ENCODE data around the gene TRA2B.

Gene TRA2B

DNA sequence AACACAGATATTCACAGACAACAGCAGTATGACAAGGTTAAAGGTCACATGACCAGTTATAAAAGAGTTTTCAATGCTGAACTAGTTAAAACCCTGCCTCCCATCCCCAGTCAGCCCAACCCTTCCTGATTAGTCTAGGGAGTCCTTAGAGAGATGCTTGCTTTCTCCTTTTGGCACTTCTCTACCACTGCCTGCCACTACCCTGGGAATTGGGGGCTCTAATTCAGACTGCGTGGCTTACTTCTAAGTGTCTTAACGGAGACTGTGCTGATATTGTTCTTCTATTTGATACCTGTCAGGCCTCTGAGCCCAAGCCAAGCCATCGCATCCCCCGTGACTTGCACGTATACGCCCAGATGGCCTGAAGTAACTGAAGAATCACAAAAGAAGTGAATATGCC is 11.7 kb upstream of the TRA2B start:
- DNase-seq, result no peak

DNA sequence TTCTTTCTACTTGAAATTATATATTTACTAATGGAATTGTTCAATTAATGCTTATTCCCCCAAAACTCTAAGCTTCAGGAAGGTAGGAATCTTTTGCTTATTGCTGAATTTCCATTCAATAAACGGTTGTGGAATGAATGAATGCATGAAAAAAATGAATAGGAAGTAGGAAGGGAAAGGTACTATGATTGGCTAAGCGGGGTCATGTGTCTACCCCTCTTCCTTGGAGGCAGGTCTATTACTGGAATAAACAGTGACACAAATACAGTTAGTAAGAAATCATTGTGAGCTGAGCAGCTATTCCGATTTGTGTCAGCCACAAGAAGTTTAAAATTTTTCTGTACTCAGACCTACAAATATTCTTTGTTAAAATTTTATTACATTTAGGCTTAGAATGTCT is 10.5 kb upstream of the TRA2B start:
- DNase-seq, result no peak

DNA sequence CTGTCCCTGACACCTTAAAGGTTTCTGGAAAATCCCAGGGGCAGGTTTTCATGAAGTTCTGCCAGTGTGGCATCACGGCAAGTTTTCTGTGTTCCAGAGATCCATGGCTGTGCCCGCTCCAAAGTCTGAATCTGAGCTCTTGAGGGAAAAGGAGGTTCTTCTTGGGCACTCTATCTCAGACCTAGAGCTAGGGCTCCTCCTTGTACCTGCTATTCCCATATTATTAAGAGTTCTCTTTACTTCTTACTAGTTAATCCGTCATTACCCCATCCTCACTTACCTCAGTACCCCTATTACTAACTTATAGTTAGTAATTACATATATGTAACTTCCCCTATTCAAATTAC is 5.9 kb upstream of the TRA2B start:
- no peak for DNase-seq

DNA sequence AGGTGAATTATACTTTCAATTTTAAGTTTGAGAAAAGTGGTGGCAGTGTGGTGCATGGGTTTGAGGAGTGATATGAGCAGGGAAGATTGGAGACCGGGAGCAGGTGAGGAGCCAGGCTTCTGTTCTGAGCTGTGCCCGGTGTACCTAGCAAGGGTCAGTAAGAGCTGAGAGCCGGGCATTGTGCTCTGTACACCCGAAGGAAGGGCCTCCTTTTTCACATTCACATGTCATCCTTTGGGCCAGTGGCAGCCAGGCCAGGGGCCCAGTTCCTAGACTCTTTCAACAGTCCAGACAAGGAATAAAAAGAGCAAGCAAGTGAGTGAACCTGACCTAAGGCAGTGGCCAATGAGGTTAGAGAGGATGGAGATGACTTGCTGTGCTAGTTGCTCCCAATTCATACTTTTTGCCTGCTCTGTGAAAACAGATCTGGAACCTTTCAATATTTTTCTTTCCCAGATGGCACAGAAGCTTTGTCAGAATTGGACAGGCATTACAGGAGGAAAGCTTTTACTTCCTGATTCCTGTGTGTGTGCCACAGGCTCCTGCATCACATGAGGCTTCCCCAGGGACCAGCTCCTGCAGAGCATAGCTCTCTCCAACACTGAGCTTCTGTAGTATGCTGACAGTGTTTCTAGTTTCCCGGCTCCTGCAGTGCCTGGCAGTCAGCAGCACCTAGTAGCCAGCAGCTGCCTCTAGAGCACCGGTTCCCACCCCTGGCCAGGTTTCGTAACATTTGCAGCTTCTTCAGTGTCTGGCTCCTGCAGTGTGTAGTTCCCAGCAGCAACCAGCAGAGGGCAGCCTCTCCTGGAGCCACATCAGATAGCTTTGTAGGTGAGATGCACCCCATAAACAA is 5.3 kb upstream of the TRA2B start:
- peak; percentile 74 for DNase-seq

DNA sequence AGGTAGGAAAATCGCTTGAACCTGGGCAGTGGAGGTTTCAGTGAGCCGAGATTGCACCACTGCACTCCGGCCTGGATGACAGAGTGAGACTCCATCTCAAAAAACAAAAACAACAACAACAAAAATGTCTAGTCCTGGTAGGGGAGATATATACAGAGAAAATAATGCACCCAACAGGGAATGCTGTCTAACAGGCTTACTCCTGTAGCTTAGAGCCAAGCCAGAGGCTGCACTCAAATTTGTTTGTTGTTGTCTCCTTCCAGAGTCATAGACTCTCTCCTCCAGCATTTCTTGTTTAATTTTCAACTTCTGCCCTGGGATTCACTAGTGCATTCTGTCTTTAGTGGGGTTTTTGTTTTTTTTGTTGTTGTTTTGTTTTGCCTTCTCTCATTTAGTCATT is 4.6 kb upstream of the TRA2B start:
- no peak for DNase-seq

DNA sequence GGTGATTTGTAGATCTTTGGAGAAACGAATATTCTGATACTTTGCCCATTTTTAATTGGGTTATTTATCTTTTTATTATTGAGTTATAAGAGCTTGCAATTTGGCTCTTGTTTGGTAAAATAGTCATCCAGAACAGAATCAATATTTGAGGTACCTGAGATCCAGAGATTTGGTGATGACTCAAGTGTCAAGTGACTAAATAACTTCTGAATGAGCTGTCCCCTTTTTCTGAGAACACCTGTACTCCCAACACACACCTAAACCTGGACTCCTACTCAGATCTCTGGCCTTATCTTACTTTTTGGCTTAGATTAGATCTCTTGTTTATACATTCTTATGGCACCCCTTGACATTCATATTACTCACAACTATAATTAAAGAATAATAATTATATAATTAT is 3.1 kb upstream of the TRA2B start:
- DNase-seq, result no peak

DNA sequence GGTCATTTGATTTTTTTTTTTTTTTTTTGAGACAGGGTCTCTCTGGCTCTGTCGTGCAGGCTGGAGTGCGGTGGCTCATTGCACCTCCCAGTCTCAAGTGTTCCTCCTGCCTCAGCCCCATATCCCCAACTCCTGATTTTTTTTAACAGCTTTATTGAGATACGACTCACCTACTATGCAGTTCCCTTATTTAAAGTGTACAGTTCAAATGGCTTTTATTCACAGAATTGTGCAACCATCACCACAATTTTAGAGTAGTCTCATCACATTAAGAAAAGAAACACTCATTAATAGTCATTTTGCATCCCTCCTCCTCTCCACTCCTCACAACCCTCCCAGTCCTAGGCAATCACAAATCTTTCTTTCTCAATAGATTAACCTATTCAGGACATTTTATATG is 1.9 kb upstream of the TRA2B start:
- DNase-seq, result no peak

DNA sequence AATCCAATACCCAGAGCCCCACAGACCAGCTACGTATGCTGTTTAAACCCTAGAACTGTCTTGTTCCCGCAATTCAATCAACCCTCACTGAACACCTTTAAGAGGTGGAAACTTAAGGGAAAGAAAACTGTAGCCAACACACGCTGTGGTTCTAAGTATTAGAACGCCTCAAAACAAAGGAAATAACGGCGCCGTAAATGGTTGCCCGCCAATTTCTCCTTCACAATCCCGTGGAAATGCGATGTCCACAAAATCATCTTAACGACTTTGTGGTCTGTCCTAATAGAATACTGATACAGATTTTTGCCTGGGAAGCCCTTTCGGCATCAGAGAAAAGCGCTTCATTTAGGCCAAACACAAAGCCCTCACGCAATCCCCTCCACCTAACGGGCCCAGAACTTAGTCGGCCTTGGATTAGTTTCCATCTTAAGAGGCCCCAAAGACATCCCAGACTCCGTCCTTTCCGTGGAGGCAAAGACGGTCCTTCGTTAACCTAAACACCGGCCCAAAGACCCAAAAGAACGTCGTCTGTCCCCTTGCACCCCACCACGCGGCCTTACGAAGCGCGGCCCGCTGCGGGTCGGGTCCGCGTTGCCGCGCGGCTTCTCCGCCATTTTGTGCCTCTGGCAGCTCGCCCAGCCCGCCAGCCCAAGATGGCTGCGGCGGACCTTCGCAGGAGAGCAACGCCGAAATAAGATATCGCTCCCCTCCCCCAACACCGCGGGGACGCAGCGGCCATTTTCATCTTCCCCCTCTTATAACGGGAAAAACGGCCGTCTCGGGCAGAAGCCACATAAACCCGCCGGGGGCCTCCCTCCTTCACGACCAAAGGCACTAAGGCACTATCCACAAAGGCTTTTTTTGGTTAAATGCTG is 763 bp downstream of the TRA2B start:
- DNase-seq, result peak; percentile 62

DNA sequence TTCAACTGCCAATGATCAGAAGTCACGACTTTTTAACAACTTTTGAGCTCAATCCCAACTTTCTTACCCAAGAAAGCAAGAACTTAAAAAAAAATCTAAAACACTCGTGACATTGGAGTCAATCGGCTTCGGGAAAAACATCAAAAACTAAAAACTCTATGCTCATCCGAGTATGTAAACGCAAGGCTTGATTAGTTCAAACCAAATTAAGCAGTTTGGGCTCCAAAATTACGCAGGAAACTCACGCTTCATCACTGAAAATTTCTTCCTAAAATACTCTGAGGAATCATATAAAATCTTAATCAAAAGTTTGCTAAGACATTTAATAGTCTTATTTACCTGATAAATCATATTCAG is 1.6 kb downstream of the TRA2B start:
- DNase-seq, result no peak

DNA sequence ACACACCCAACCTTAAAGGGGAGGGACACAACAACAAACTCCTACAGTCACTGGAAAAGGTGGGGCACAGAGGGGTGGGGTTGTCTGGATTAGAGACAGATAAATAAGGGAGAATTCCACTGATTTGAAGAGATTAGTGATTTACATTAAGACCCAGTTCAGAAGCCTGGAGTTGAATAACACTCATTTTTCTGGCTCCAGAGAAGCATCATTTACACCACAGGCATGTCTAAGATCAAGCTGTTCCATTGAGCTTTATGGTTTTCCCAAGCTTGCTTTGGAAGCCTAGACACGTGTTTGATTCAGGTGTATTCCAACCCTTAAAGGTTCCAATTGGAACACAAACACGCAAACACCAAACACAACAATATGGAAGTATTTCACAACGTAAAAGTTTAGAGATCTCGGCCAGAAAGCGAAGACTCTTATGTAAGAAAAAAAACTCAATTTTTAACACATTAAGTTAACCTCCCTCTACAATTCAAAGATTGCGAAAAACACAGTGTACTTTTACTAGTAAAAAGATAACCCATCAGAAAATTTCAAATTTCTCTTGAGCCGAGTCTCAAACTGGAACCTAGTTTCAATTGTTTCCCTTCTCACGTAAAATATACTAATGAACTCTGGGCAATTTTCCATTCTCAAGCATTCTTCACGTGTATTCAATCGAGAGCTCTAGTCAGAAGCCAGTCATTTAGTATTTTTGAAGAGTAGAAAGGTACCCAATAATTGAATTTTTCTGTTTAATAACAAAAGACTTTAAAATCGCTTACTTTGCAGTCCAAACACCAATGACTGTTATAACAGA is 2.1 kb downstream of the TRA2B start:
- no peak for DNase-seq

DNA sequence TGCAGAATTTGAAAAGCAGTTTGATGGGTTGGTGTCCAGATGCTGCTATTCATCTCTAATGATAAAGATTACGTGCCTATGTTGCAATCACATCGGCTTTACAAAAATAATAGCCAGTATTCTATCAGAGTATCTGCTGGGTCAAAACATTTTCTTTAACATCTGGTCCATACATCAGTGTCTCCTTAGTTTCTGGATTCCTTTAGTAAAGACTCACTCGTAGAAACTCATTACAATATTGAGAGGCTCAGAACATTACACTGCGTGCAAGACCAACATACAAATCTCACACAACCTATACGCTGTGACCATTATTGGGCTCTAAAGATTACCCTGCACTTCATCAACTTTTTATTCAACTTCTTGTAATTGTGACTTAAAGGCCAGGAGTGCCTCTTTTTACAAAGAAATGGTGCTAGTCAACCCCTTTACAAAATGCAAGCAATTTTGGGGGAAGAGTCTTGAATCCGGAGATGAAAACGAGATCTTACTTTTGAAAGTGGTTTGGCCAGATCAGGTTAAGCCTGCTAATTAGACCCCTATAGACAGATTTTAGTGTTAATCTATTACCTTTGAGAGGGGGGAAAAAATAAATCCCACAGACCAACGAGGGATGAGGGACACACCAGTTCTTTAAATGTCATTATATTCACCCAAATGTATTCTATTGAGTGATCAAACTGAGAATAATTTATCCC is 2.9 kb downstream of the TRA2B start:
- DNase-seq, result no peak

DNA sequence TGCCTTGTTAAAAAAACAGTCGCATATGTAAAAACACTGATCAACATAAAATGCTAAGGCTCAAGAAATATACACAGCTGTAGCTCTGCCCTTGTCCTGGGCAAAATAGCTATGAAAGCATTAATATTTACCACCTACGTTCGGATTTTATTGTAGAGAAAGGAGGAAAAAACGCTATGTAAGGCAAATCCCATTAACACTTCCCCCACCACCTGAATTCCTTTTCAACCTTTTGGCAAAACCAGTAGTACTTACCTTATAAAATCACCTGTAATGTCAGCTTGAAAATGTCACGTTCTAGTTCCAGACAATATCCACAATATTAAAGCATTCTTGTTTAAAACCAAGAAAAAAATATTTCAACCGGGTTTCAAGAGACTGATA is 3.6 kb downstream of the TRA2B start:
- DNase-seq, result no peak

DNA sequence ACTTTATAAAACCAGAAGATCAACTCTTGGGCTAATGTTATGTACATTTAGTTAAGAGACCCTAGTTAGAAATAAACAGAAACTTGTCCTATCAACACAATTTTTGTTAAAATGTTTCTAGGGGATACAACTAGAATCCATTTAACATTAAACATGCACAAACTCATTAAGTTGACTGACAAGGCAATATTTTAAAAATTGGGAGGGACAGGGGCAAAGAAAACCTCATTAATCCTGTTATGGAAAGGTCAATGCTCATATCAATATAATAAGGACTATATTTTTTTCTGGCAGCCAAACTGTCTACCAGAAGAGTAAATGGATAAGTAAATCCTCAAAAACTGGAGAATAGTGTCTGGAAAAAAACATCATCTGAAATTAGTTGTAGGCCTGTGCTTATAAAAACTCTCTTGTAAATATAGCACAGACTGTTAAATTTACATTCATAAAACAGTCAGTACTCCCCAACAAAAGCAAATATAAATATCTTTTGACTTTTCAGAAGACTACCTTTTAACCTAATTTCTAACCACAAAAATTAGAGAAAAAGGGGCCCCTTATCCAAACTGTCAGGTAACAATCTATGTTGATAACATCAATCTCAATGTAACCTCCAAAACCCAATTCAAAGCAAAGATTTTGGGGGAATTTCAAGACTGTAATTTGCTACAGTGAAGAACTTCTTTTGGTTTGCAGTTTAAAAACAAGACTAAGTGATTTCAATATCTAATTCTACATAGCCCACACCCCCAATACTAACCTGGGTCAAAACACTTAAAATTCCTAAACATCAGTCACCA is 4.2 kb downstream of the TRA2B start:
- no peak for DNase-seq

DNA sequence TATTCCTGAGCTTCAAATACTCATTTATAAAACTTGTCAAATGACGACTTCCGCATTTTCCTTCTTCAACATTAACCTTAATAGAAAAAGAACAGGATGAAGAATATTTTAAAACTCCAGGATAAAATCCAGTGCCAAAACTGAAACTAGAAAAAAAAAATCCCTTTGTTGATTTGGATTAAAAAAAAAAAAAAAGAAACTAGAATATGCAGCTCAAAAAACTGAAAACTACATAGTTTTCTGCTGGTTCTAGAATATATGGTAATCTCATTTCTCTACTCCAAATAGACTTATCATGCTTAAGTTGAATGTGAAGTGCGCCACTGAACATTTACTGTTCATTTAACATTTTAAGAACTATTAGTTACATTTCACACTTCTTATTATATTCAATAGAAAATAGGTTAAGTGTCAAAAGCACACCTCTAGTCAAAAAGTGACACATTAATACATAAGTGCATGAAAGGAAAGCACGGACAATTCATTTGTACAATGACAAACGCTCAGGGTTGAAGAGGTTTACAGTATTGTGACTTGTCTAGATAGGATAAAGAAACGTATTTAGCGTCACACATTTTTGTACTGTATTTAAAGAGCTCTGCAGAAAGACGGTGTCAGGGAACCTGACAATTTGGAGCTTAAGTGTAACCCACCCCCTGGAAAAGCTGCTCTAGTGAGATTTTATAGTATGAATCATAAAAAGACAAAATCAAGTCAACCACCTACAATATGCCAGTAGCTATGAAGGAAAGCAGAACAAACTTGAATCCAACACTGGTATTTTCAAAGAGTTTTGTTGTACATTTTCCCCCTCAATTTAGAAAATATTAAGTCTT is 5.8 kb downstream of the TRA2B start:
- DNase-seq, result no peak

DNA sequence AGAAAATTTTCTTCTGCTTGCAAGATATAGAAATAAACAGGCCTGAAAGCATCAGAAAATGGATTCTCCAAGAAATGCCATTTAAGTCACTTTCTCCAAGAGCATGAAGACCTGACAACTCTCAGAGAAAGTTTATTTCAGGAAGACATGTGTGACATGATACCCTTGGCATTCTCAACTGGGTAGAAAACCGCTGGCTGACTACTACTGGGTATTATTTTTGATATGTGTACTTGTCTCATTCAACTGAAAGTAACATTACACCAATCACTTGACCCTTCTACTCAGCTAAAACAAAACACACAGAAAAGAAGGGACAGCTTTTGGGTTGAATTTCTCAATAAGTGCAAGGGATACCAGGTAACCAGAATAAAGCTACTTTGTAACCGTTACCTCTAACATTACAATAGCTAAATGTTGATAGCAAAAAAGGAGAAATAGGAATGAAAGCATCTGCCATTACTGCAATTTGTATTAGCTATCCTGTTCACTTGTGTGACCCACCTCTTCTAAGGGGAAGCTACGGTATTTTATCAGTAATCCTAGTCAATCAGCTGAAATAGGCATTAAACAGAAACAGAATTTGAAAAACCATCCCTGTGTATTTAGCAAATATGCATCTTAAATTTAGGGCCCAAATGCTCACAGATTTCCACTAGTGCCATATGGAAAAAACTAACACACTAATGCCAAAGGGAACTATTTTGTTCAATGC is 7.3 kb downstream of the TRA2B start:
- no peak for DNase-seq

DNA sequence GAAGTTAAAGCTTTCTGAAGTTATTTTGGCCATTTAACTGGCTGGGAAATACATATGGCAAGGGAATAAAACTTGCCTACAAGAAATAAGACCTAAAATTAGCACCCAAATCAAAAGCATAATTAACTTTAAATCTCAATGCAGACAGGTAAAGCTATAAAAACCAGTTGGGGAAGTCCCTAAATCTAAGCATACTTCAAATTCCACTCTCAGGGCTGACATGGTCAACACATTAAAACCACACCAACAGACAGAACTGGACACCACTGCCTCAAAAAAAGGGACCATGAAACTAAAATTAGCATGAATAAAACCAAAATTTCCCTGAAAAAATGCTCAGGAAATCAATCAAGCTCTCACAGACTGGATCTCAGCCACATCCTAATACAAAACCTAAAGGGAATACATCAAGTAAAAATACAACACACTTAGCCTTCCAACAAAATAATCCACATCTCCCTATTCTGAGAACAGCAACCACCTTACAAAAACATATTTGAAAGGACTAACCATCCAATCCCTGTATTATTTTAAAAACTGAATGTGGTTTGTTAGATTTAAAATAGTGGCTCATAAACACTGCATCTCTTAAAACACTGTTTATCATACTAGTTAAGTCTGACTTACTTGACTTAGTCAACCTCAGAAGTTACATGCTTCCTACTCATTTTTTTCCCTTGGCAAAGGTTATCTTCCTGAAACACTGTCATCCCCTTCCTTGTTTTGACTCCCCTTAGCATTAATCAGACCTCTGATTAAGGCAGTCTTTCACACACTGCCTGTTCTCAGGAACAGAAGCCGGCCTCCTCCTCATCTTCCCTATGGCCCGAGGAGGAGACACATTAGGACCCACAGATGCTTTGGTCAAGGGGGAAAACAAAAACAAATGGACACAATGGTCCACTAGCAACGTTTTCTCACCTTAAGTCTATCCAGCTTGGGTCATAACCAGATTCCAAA is 8.3 kb downstream of the TRA2B start:
- DNase-seq, result no peak

DNA sequence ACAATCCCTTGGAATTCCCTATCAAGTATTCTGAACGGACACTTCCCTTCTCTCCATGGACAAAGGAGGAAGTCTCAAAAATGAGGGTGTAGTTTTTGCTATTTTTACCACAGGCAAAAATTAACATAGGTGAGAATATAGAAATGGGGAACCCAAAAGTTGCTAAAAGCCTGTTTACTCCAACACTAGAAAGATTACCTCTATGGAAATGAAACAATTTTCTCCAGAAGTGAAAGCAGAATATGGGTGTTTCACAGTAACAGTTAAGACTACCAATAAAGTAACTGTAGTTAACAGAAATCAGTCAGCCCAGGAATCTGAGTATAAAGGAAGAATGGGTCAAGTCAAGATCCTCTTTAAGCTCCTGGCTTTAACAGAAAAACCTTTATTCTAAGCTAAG is 9.3 kb downstream of the TRA2B start:
- DNase-seq, result no peak

DNA sequence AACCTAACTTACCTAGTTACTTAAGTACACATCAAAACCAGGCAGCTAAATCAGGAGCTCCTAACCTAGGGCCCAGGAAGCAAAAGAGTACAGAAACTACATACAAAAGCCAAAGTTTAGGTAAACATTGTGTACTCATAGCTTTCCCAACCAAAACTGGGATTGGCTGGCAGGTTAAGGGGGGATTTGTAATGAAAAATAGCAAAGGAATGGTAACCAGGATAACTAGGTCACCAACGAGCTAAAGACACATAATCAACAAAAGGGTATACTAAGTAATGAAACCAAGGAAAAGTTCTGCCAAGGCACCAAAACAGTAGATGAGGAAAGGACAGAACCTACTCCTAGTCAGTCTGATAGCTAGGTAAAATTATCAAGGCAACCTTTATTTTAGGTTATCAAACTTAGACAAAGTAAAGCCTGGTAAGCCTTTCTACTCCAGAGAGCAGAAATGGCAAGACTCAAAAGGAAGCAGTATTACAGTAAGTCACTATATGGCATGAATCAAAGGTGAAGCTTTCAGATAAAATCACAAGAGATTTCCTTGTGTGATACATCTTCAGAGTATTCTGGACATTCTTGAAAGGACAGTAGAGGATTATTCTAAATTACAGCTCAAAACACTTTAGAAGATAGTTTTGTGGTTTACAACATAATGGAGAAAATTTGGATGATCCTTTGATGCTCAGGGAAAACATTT is 10.2 kb downstream of the TRA2B start:
- DNase-seq, result no peak

DNA sequence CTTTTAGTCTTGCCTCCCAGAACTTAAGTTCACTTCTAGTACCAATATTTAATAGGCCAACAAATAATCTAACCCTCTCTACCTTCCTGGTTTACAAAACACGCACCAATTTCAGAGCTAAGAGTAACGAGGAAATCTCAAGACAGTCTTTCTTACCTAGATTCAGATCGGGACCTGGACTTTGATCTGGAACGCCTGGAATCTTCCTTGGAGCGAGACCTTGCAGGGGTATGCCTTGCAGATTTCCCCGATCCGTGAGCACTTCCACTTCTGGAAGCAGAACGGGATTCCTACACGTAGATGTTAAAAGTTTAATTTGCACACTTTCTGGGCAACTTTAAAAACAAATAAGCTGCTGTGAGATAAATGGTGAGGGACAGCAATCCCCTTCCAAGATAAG is 11.4 kb downstream of the TRA2B start:
- DNase-seq, result no peak
